ENCODE measurements around the gene TET3.

The TET3 gene

DNA sequence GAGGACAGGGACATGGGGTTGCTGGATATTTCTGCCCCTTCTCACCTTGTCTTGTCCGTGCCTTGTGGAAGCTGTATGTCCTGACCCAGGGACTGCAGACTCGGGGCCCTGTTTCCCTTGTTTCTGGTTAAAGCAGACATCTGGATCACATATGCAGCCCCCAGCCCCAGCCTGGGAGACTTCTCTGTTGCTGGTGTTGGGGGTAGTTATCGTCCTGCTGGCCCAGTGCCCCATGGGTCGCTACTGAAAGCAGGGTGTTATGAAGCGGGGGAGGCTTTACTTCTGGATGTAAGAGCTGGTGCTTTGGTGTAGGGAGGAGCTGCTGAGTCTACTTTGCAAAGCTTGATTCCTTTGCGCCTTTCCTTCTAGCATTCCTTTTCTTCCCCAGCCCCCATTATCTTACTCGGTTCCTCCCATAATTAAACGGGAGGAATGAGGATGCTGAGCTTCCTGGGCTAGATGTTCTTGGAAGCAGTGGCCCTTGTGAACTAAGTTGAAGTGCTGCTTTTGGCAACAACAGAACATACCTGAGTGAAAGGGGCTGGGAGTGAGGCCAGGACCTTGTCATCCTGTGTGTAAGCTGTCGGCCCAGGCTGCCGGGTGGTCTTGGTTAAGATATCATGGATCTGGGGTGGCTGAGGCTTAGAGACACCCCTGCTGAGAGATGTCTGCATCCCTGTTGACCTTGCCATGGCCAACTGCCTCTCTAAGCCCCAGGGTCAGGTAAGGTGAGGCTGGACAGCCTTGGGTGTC is 3.4 kb downstream of the TET3 start:
- no peak for DNase-seq

- DNase-seq, result no peak
Measured at GRCh38 chr2:73989972-73990371, 5.3 kb downstream of the TET3 start.

DNA sequence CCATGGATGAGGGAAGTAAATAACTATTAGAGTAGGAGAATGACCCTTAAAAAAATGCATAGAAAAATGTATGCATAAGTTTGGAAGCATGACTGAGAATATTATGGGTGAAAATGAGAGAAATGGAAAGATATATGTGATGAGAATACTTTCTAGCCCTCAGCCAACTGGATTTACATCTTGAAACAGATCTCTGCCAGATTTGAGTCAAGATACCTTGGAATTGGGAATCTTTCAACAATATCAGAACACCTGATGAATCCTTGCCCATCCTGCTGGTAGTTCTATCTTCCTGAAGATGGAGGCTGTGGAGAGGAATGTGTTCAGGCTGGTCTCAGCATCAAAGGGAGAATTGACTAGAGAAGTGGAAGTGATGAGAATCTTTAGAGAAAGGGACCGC is 5.8 kb downstream of the TET3 start:
- no peak for DNase-seq

DNA sequence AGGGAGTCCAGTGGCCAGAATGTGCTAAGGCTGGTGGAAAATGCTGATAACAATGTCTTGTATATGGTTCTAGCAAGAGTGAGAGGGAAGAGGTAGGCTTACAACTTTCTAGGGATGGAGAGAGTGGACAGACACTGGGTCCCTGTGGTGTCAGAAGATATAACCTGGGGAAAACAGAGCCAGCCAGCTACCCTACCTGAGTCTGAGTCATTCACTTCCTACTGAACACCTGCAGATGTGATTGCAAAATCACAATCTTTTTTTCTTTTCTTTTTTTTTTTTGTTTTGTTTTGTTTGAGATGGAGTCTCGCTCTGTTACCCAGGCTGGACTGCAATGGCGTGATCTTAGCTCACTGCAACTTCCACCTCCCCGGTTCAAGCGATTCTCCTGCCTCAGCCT is 7.3 kb downstream of the TET3 start:
- no peak for DNase-seq

DNA sequence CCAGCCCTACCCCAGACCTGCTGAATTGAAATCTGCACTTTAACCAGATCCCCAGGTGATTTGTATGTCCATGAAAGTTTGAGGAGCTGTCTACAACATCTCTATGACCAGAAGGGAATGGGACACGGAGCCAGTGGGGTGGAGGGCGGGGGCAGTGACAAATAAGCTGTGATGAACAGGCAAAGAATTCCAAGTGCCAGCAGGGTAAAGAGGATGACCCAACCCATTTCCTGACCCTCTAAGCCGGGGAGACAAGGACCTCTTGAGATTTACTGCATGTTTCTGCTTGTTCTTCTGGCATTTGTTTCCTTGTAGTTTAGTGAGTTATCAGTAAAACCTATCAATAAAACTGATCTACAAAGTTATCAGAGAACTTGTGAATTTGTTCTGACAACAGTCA is 8.7 kb downstream of the TET3 start:
- DNase-seq, result no peak

DNA sequence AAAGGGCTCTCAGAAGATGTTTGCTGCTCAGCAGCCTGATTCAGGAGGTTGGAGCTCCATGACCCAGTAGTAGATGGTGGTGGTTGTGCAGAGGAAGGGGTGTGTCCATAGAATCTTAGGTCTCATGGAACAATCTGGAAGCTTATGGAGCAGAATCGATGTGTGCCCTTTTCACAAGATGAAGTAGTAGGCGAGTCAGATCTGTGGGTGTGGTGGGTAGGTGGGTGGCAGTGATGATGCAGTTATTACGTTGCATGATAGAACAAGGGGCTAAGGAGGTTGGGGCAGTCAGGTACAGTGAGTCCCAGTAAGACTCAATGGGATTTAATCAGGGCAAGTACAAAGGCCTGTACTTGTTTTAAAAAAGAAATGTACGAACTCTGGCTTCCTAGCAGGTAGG is 9.1 kb downstream of the TET3 start:
- peak; percentile 50 for DNase-seq

DNA sequence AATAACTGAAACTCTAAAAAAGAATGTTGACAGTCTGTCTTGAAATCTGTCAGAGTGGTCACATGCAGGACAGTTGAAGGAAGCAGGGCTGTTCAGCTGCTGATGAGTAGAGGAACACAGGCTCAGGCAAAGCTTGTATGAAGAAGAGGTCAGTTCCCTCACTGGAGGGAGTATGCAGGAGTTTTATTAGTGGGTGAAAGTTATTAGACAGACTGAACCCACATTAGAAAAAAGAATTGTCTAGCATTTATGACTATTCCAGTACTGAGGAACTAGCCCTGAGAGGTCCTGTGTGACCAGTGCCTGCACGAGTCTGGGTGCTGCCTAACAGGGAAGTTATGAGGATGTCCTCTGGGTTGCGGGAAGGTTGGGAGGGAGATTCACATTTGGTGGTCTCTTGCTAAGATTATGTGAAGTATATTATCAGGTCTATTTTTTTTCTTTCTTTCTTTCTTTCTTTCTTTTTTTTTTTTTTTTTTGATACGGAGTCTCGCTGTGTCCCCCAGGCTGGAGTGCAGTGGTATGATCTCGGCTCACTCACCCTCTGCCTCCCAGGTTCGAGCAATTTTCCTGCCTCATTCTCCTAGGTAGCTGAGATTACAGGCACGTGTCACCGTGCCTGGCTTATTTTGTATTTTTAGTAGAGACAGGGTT is 9.6 kb downstream of the TET3 start:
- no peak for DNase-seq

DNA sequence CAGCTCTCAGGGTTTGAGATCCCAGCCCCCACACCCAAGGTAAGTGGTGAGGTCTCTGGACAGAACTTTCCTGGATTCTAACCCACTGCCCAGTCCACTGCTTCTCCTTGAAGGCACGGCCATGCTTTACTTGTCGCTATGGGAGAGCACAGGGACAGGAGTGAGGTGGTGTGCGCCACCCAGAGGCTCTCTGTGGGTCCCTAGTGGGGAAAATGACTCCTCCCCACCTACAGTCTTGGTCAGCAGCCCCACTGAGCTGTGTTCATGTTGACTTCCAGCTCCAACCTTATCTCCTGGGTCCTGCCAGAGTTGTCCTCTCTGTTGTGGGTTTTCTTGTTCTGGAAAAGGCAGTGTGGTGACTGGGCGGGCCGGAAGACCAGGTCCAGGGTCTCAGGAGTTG is 11.1 kb downstream of the TET3 start:
- DNase-seq, result no peak

DNA sequence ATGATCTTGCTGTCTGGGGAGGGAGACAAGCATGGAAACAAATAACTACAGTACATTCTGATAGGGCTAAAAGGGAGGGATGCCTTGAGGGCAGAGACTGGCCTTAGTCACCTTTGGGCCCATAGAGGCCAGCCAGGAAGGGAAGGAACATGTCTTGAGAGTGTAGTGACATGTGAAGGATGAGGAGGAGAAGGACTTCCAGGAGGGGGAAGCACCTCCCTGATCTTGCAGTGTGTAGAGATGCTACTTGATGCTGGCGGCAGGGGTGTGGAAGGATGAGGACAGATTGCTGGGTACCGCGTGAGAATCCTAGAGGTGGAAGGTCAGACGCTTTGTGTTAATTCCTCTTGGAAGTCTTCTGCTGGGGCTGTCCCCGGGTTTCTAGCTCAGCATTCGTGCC is 13.1 kb downstream of the TET3 start:
- DNase-seq, result no peak

- DNase-seq, result no peak
Measured at GRCh38 chr2:73998451-73998850, 13.7 kb downstream of the TET3 start.

DNA sequence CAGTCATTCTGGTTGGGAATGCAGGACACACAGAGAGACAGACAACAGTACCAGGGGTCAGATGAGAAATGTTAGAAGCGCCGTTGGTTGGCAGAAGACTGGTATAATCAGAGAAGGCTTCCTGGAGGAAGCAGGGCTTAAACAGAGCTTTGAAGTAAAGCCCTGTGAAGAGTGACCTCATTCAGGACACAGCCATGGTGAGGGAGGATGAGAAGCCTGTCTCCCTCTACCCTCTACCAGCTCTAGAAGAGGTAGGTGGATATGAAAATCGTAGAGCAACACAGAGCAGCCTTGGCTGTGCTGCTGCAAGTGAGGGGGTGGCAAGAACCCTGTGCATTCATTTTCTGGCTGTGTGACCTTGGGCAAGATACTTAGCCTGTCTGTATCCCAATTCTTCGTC is 14.2 kb downstream of the TET3 start:
- no peak for DNase-seq

DNA sequence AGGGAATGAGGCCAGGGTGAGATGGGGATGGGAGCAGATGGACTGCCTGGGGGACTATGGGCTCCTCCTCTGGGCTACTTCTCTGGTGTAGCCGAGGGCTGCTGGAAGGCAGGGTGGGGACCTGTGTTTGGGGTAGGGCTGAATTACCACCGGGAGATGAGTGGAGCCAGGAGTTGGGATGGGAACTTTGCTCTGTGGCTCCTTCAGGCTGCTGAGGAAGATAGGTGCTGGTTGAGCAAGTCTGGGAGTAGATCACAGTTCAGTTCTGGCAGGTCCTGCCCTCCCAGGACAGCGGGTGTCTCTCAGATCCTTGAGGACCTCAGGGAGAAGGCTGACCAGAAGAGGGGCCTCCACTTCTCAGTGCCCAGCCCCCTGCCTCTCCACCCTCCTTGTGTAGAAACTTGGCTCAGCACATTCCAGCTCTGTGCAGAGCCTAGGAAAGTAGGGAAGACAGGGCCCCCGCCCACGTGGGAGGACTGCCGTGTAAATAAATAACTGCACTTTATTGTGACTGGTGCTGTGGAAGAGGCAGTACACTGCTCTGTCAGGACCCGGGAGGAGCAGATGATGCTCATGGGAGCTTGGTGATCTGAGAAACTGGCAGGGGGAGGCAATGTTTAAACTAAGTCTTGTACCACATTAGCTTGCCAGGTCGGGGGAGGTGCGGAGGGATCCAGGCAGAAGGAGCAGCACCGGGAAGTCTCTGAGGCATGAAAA is 15.3 kb downstream of the TET3 start:
- DNase-seq, result no peak

DNA sequence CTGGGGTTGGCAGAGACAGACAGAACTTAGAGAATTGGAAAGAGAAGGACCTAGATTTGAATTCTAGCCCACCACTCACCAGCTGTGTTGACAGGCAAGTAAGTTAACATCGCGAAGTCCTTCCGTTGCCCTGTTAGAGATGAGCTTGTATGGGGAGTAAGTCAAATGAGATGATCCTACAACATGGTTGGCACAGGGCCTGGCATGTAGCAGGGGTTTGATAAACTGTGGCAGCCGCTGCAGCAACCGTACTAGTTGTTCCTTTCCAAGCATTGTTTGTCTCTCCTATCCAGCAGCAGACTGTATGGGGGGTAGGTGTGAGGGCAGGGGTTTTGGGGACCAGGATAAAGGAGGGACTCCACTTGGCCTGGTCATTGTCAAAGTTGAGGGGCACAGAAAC is 16.0 kb downstream of the TET3 start:
- no peak for DNase-seq

- no peak for DNase-seq
Measured at GRCh38 chr2:74001121-74001520, 16.4 kb downstream of the TET3 start.

DNA sequence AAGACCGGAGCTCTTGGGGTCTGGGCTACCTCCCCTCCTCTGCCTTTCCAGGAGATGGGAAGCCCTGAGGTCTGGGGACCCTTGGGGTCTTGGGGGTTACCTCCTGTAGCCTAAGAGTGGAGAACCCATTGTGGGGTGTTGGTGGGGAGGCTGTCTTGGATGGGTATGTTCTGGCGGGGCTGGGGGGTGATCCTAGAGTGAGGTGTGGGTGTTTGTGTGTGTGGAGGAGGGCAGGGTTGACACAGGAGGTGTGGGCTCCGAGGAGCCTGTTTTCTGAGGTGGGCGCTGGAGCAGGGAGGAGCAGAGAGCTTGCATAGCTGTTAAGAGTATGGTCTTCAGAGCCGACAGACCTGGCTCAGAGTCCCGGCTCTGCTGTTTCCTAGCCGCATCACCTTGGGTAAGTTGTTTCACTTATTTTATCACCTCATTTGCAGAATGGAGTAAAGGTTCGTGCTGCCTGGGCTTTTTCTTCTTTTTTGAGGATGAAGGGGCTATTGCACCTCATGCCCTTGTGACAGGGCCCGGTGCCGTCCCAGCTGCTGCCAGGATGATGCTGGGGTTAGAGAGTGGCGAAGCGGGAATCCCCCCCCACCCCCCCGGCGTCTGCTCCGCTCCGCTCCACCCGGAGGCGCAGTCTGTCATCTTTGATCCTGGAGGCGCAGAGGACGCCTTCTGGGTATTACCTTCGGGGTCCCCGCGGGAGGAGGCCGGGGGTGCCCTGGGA is 17.2 kb downstream of the TET3 start:
- DNase-seq, result peak; percentile 52

- peak; percentile 82 for DNase-seq
Measured at GRCh38 chr2:74002505-74003421, 18.1 kb downstream of the TET3 start.

DNA sequence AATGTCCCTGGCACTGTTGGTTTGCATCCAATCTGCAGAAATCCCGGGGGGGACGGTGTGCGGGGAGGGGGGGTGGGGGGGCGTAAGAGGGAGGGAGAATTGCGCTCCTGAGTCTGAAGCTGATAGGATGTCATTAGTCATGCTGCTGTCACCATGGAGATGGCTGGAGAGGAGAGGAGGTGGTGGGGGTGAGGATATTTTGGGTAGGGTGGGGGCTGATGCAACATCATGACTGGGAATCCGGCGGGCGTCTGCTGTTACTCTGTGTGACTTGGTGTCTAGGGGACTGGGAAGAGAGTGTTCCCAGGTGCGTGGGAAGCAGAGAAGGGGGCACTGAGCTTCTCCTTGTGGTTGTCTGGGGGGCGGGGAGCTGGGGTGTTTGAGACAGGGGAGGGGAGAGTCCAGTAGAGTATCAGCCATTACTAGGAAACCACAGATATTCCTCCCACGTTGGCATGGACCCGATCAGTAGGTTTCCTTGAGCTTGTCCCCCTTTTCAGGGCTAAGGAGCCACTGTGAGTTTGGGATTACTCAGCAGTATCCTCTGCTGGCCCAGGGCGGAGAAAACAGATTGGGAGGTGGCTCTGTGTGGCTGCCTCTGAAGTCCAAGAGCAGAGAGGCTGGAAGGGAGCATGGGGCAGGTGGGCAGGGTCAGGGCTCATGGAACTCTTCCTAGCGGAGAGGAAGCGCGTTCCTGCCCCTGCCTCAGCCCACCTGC is 18.9 kb downstream of the TET3 start:
- no peak for DNase-seq

DNA sequence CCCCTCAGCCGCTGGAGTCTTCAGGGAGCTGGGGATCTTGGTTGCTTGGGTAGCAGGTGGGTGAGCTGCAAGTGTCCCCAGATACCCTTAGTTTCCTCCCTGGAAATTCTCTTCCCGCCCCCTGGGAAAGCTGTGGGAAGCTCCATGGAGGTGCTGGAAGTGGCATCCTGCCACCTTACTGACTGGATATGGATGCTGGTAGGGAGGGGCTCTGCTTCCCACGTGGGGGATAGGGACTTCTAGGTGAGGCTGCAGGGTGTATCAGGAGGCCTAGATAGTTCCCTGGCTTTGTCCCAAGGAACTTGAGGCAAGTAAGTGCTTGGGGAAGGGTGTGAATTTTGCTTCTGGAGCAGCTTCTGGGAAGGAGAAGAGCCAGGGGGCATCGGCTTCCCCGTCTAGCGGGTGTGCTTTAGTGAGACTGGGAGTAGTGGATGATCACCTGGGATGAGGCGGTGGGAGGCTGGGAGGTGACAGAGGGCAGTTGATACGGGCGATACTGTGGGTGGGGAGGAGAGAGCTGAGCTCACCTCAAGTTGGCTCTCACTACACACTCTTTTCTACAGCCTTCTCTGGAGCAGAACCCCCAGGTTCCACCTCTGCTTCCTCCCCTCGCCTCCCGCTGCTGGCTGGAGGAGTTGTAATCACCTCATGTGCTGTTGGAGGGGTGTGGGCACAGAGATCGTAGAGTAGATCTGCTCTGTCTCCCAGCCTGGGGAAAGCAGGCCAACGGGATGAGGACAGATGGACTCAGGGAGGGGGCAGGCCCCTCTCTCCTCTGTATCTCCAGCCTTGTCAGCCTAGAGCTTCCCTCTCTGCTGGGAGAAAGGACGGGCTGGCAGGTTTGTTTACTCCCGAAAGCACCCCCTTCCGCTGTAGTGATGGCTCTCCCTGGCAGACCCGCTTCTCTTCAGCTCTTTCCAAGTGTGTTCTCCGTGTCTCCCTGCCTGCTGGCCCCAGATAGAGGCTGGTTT is 19.8 kb downstream of the TET3 start:
- DNase-seq, result no peak

DNA sequence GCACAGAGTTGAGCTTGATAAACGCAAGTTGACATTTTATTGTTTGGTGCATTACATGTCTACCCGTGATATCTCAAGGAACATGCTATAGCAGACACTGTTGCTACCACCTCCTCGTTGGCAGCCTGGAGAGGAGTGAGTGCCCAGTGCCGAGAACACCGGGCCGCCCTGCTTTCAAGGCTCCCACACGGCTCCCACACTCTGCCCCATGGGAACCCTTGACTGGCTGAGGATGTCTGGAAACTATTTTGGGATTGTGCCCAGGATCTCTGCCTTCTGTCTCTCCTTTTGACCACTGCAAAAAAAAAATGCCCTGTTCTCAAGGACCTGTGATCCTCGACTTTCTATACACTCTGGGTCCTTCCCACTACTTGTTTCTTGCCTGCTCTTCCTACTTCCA is 21.1 kb downstream of the TET3 start:
- no peak for DNase-seq

- peak; percentile 12 for DNase-seq
Measured at GRCh38 chr2:74006459-74006858, 21.7 kb downstream of the TET3 start.
